ENCODE data around the gene ZNF212. TPM values are rescaled to one million over a fixed set of nuclear protein-coding genes. Genes with fewer than 3 reads are reported as not detected.
"Not testable (repeated sequence)": the region's sequence is repeated elsewhere in the genome, so short reads cannot be mapped to it uniquely, and the experiment has no call there.

ZNF212 gene
- total and polyA plus RNA-seq, 4 donors: 7.8 to 11.7 (median 10.1) TPM

DNA sequence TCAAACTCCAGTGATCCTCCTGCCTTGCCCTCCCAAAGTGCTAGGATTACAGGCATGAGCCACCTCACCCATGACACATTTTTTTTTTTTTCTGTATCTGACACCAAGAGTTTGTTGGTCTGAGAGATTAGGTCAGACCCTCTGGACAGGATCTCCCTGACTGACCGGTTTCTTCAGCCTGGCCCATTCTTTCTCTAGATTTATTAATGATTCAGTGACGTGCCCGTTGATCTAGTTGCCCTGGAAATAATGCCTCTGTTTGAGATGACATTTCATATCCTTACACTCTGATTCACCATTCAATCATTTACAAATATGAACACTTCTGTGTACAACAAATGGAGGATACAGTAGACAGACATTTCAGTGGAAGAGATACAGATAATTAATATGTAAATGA, 1.4 kb upstream of the ZNF212 start:
- Histone ChIP-seq H3K4me3 (ENCODE audit: low read length in 2 of 2) (no peak overlapping the region), H3K9me3 (ENCODE audit: control insufficient read depth, low read length) (no peaks in the 10 kb centered on the region), H3K36me3 (ENCODE audit: control insufficient read depth in 1 of 2, insufficient read depth in 2 of 2, low read length in 1 of 2) (no peaks in the 10 kb centered on the region), H3K27me3 (ENCODE audit: control insufficient read depth in 1 of 2, insufficient read depth in 2 of 2, low read length in 1 of 2) (no peaks in the 10 kb centered on the region), H3K4me1 (ENCODE audit: control insufficient read depth in 1 of 2, insufficient read depth in 2 of 2, low read length in 2 of 2) (no peaks in the 10 kb centered on the region), H3K27ac (ENCODE audit: low read depth in 1 of 2, low read length in 2 of 2) (no peak overlapping the region)
- 75% methylated on average over 3 of the region's 3 CpGs for WGBS, 2 donors
- ATAC-seq (ENCODE audit: low FRiP score) (no peak), DNase-seq (no peak)
- intact Hi-C loops (cut with DNase I): loop anchor here in 1 of 2 donors (5.0 kb wide), 1 partner anchor 41 kb away; the partner anchor contains the start of gene ZNF282

DNA sequence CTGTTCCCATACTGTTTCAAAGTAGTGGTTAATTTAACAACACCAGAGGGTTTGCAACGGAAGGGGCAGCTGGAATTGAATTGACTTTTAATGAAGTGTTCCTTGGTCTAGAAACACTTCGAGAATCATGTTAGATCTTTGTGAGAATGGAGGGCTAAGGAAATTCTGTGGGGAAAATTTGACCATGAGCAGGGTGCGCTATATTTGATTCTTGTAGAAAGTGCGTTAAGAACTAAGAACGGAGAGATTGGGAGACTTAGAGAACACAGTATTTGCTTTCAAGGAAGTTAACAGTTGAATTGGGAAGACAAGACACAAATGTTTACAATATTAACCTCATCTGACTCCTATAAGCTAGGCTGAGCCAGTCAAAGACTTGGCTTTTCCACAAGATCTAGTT, 1.2 kb downstream of the ZNF212 start:
- Histone ChIP-seq H3K9me3 (ENCODE audit: control insufficient read depth, low read length) (no peaks in the 10 kb centered on the region), H3K27me3 (ENCODE audit: control insufficient read depth in 1 of 2, insufficient read depth in 2 of 2, low read length in 1 of 2) (no peaks in the 10 kb centered on the region), H3K27ac (ENCODE audit: low read depth in 1 of 2, low read length in 2 of 2) (no peak overlapping the region), H3K4me3 (ENCODE audit: low read length in 2 of 2) (peak overlapping the region in 1 of 2 donors; percentile 82), H3K4me1 (ENCODE audit: control insufficient read depth in 1 of 2, insufficient read depth in 2 of 2, low read length in 2 of 2) (no peaks in the 10 kb centered on the region), H3K36me3 (ENCODE audit: control insufficient read depth in 1 of 2, insufficient read depth in 2 of 2, low read length in 1 of 2) (no peaks in the 10 kb centered on the region)
- ATAC-seq (ENCODE audit: low FRiP score): no peak
- intact Hi-C loops (cut with DNase I): no loop called here
- no peak for DNase-seq
- 76 to 80% methylated on average over 5 of the region's 5 CpGs for WGBS, 2 donors

DNA sequence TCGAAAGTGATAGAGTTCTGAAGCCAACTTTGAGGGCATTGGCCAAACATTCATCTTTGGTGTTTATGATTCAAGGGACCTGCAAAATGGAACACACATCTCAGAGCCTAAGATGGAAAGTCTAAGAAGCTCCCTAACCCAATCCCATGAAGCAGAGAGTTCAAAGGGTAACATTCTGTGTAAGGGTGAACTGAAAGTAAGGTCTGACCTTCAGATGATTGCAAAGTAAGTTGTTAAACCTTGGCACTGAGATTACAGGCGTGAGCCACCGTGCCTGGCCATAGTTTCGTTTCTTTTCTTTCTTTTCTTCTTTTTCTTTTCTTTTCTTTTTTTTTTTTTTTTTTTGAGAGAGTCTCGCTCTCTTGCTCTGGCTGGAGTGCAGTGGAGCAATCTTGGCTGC, 2.2 kb downstream of the ZNF212 start:
- intact Hi-C loops (cut with DNase I): no loop called here
- Histone ChIP-seq H3K27me3 (ENCODE audit: control insufficient read depth in 1 of 2, insufficient read depth in 2 of 2, low read length in 1 of 2) (no peaks in the 10 kb centered on the region), H3K4me1 (ENCODE audit: control insufficient read depth in 1 of 2, insufficient read depth in 2 of 2, low read length in 2 of 2) (no peaks in the 10 kb centered on the region), H3K4me3 (ENCODE audit: low read length in 2 of 2) (no peak overlapping the region), H3K9me3 (ENCODE audit: control insufficient read depth, low read length) (no peaks in the 10 kb centered on the region), H3K36me3 (ENCODE audit: control insufficient read depth in 1 of 2, insufficient read depth in 2 of 2, low read length in 1 of 2) (no peaks in the 10 kb centered on the region), H3K27ac (ENCODE audit: low read depth in 1 of 2, low read length in 2 of 2) (no peak overlapping the region)
- DNase-seq: peak in 1 of 2 donors; percentile 11
- WGBS, 2 donors: 96% methylated on average over 5 of the region's 5 CpGs
- no peak for ATAC-seq (ENCODE audit: low FRiP score)

DNA sequence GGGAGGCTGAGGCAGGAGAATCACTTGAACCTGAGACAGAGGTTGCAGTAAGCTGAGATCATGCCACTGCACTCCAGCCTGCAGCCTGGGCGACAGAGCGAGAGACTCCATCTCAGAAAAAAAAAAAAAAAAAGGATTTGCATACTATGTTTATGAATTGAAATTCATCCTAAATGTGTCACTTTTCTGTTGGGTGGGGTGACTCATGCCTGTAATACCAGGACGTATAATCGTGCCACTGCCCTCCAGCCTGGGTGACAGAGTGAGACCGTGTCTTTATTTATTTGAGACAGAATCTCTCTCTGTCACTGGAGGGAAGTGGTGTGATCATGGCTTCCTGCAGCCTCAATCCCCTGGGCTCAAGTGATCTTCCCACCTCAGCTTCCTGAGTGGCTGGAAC, 5.8 kb downstream of the ZNF212 start:
- WGBS, 2 donors: 78% methylated on average over 5 of the region's 5 CpGs
- no peak for ATAC-seq (ENCODE audit: low FRiP score)
- no peaks in the 10 kb centered on the region for H3K36me3 ChIP-seq (ENCODE audit: control insufficient read depth in 1 of 2, insufficient read depth in 2 of 2, low read length in 1 of 2)
- H3K9me3 ChIP-seq (ENCODE audit: control insufficient read depth, low read length): no peaks in the 10 kb centered on the region
- intact Hi-C loops (cut with DNase I): no loop called here
- H3K27ac ChIP-seq (ENCODE audit: low read depth in 1 of 2, low read length in 2 of 2): no peak overlapping the region
- DNase-seq: no peak
- H3K4me3 ChIP-seq (ENCODE audit: low read length in 2 of 2): no peak overlapping the region
- H3K27me3 ChIP-seq (ENCODE audit: control insufficient read depth in 1 of 2, insufficient read depth in 2 of 2, low read length in 1 of 2): no peaks in the 10 kb centered on the region
- no peaks in the 10 kb centered on the region for H3K4me1 ChIP-seq (ENCODE audit: control insufficient read depth in 1 of 2, insufficient read depth in 2 of 2, low read length in 2 of 2)

DNA sequence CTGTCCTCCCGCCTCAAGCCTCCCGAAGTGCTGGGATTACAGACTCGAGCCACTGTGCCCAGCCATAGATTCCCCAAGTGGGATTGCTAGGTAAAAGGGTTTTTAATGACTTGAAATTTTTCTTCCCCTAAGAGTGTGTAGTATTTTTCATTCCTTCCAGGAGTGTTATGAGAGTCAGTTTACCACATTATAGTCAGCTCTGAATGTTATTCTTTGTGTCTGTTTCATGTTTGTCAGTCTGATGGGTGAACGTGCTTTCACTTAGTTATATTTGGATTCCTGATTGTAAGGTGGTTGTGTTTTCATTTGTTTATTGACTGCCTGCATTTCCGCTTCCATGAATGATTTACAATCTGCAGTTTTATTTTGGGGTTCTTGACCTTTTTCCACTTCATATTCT, 6.3 kb downstream of the ZNF212 start:
- Histone ChIP-seq H3K4me3 (ENCODE audit: low read length in 2 of 2) (no peak overlapping the region), H3K27me3 (ENCODE audit: control insufficient read depth in 1 of 2, insufficient read depth in 2 of 2, low read length in 1 of 2) (no peaks in the 10 kb centered on the region), H3K36me3 (ENCODE audit: control insufficient read depth in 1 of 2, insufficient read depth in 2 of 2, low read length in 1 of 2) (peaks cover 0 to 3% of the 10 kb centered on the region in 2 donors), H3K9me3 (ENCODE audit: control insufficient read depth, low read length) (no peaks in the 10 kb centered on the region), H3K27ac (ENCODE audit: low read depth in 1 of 2, low read length in 2 of 2) (no peak overlapping the region), H3K4me1 (ENCODE audit: control insufficient read depth in 1 of 2, insufficient read depth in 2 of 2, low read length in 2 of 2) (no peaks in the 10 kb centered on the region)
- no peak for DNase-seq
- no peak for ATAC-seq (ENCODE audit: low FRiP score)
- intact Hi-C loops (cut with DNase I): no loop called here
- 79 to 80% methylated on average over 5 of the region's 5 CpGs for WGBS, 2 donors

DNA sequence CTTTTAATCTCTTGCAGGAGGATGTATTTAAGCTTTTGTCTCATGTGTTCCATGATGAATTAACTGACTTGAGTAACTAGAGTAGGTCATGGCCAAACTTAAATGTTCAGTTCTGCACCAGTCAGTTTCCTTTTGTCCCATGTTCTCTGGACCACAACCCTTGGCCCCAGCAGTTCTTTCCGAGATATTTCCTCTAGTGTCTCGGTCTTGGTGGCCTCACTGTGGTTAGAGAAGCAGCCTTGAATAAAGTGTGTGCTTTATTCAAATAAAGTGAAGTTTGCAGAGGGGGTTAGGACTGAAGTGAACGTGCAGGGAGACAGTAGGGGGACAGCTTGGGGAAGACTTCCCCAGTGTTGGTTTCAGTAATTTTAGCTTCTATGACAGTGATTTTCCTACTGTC, 9.3 kb downstream of the ZNF212 start:
- H3K27ac ChIP-seq (ENCODE audit: low read depth in 1 of 2, low read length in 2 of 2): no peak overlapping the region
- no peak overlapping the region for H3K4me3 ChIP-seq (ENCODE audit: low read length in 2 of 2)
- peaks cover 0 to 9% of the 10 kb centered on the region in 2 donors for H3K36me3 ChIP-seq (ENCODE audit: control insufficient read depth in 1 of 2, insufficient read depth in 2 of 2, low read length in 1 of 2)
- no peak for ATAC-seq (ENCODE audit: low FRiP score)
- DNase-seq: no peak
- 71 to 73% methylated on average over 3 of the region's 3 CpGs for WGBS, 2 donors
- H3K27me3 ChIP-seq (ENCODE audit: control insufficient read depth in 1 of 2, insufficient read depth in 2 of 2, low read length in 1 of 2): no peaks in the 10 kb centered on the region
- intact Hi-C loops (cut with DNase I): no loop called here
- no peaks in the 10 kb centered on the region for H3K4me1 ChIP-seq (ENCODE audit: control insufficient read depth in 1 of 2, insufficient read depth in 2 of 2, low read length in 2 of 2)
- H3K9me3 ChIP-seq (ENCODE audit: control insufficient read depth, low read length): no peaks in the 10 kb centered on the region

DNA sequence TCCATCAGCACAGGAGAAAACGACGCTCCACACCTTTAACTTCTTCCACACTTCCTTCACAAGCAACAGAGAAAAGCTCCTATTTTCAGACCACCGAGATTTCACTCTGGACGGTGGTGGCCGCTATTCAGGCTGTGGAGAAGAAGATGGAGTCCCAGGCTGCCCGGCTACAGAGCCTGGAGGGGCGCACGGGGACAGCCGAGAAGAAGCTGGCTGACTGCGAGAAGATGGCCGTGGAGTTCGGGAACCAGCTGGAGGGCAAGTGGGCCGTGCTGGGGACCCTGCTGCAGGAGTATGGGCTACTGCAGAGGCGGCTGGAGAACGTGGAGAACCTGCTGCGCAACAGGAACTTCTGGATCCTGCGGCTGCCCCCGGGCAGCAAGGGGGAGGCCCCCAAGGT, 10.7 kb downstream of the ZNF212 start:
- H3K4me3 ChIP-seq (ENCODE audit: low read length in 2 of 2); intact Hi-C loops (cut with DNase I); H3K27me3 ChIP-seq (ENCODE audit: control insufficient read depth in 1 of 2, insufficient read depth in 2 of 2, low read length in 1 of 2); H3K27ac ChIP-seq (ENCODE audit: low read depth in 1 of 2, low read length in 2 of 2); H3K36me3 ChIP-seq (ENCODE audit: control insufficient read depth in 1 of 2, insufficient read depth in 2 of 2, low read length in 1 of 2); H3K4me1 ChIP-seq (ENCODE audit: control insufficient read depth in 1 of 2, insufficient read depth in 2 of 2, low read length in 2 of 2); DNase-seq; H3K9me3 ChIP-seq (ENCODE audit: control insufficient read depth, low read length); ATAC-seq (ENCODE audit: low FRiP score): not testable (repeated sequence)
- 93 to 95% methylated on average over 18 of the region's 18 CpGs for WGBS, 2 donors

DNA sequence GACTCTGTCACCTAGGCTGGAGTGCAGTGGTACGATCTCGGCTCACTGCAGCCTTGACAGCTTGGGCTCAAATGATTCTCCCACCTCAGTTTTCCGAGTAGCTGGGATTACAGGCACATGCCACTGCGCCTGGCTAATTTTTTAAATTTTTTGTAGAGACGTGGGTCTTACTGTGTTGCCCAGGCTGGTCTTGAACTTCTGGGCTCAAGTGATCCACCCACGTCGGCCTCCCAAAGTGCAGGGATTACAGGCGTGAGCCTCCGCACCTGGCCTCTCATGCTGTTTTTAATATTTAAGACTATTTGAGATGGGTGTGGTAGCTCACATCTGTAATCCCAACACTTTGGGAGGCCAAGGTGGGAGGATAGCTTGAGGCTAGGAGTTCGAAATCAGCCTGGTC, 12.1 kb downstream of the ZNF212 start:
- H3K36me3 ChIP-seq (ENCODE audit: control insufficient read depth in 1 of 2, insufficient read depth in 2 of 2, low read length in 1 of 2): peaks cover 3 to 12% of the 10 kb centered on the region in 2 donors
- intact Hi-C loops (cut with DNase I); H3K27ac ChIP-seq (ENCODE audit: low read depth in 1 of 2, low read length in 2 of 2); H3K27me3 ChIP-seq (ENCODE audit: control insufficient read depth in 1 of 2, insufficient read depth in 2 of 2, low read length in 1 of 2); H3K4me1 ChIP-seq (ENCODE audit: control insufficient read depth in 1 of 2, insufficient read depth in 2 of 2, low read length in 2 of 2); H3K9me3 ChIP-seq (ENCODE audit: control insufficient read depth, low read length); ATAC-seq (ENCODE audit: low FRiP score); DNase-seq; H3K4me3 ChIP-seq (ENCODE audit: low read length in 2 of 2): not testable (repeated sequence)
- WGBS, 2 donors: 95 to 97% methylated on average over 10 of the region's 10 CpGs

DNA sequence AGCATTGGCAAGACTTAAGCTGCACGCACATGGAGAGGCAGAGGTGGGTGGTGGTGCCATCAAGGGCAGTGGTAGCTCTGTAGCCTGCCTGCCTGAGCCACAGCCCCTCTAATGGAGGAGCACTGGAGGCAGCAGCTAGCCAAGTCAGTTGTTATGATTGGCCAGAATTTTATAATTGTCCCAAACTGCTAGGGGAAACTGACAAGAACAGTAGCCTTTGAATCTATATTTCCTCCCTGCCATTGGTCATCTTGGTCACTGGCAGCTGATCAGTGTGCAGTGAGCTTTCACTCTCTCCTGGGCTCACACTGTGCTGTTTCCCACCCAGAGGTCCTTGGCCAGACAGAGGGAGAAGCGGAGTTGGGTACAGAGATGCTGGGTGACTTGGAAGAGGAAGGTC, 12.9 kb downstream of the ZNF212 start:
- H3K36me3 ChIP-seq (ENCODE audit: control insufficient read depth in 1 of 2, insufficient read depth in 2 of 2, low read length in 1 of 2): peaks cover 3 to 12% of the 10 kb centered on the region in 2 donors
- no peak overlapping the region for H3K27ac ChIP-seq (ENCODE audit: low read depth in 1 of 2, low read length in 2 of 2)
- DNase-seq (no peak), ATAC-seq (ENCODE audit: low FRiP score) (no peak)
- H3K27me3 ChIP-seq (ENCODE audit: control insufficient read depth in 1 of 2, insufficient read depth in 2 of 2, low read length in 1 of 2): no peaks in the 10 kb centered on the region
- no peak overlapping the region for H3K4me3 ChIP-seq (ENCODE audit: low read length in 2 of 2)
- no peaks in the 10 kb centered on the region for H3K9me3 ChIP-seq (ENCODE audit: control insufficient read depth, low read length)
- WGBS, 2 donors: 95 to 100% methylated on average over 2 of the region's 2 CpGs
- no peaks in the 10 kb centered on the region for H3K4me1 ChIP-seq (ENCODE audit: control insufficient read depth in 1 of 2, insufficient read depth in 2 of 2, low read length in 2 of 2)
- intact Hi-C loops (cut with DNase I): no loop called here
